SK-N-DZ (cell line): ENCODE measurements around the gene CIAO2B.
"Not testable (repeated sequence)": the region's sequence is repeated elsewhere in the genome, so short reads cannot be mapped to it uniquely, and the experiment has no call there.

Experiments
- DNase-seq: peaks from one replicate; pipeline ENCODE4 v3.0.0-alpha.2; 2015; ENCODE audit warnings: low spot score

The CIAO2B gene

DNA sequence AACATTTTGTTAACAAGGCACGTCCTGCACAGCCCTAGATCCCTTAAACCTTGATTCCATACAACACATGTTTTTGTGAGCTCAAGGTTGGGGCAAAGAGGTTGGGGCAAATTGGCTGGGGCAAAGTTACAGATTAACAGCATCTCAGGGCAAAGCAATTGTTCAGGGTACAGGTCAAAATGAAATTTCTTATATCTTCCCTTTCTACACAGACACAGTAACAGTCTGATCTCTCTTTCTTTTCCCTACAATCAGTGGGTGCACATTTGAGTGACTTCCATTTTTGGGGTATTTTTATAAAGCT, 21.9 kb upstream of the CIAO2B start:
- DNase-seq: not testable (repeated sequence)

DNA sequence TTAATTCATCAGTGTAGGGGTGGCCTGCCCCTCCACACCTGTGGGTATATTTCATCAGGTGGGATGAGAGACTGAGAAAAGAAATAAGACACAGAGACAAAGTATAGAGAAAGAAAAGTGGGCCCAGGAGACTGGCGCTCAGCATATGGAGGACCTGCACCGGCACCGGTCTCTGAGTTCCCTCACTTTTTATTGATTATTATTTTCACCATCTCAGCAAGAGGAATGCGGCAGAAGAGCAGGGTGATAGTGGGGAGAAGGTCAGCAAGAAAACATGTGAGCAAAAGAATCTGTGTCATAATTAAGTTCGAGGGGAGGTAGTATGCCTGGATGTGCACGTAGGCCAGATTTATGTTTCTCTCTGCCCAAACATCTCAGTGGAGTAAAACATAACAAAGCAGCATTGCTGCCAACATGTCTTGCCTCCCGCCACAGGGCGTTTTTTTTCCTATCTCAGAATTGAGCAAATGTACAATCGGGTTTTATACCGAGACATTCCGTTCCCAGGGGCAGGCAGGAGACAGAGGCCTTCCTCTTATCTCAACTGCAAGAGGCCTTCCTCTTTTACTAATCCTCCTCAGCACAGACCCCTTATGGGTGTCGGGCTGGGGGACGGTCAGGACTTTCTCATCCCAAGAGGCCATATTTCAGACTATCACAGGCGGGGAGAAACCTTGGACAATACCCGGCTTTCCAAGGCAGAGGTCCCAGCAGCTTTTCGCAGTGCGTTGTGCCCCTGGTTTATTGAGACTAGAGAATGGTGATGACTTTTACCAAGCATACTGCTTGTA, 21.4 kb upstream of the CIAO2B start:
- DNase-seq: not testable (repeated sequence)

DNA sequence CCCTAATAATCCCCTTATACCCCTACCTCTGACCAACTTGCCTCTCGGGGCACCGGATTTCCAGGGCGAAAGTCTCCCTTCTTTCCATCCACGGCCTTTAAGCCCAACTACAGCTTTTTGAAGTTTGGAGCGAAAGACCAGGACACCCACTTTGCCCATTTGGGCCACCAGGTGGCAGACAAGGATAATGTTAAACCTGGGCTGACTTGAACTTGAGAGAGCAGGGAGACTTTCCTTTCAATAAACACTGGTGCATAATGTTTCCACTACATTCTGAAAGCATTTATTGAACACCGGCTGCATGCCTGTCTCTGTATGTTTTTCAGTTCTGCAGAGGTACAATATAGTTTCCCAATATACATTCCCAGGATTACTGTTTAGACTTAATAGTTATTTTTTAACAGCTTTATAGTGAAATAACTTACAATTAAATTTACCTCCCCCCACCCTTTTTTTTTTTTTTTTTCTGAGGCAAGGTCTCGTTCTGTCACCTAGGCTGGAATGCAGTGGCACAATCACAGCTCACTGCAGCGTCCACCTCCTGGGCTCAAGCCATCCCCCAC, 20.0 kb upstream of the CIAO2B start:
- peak; percentile 80 for DNase-seq

DNA sequence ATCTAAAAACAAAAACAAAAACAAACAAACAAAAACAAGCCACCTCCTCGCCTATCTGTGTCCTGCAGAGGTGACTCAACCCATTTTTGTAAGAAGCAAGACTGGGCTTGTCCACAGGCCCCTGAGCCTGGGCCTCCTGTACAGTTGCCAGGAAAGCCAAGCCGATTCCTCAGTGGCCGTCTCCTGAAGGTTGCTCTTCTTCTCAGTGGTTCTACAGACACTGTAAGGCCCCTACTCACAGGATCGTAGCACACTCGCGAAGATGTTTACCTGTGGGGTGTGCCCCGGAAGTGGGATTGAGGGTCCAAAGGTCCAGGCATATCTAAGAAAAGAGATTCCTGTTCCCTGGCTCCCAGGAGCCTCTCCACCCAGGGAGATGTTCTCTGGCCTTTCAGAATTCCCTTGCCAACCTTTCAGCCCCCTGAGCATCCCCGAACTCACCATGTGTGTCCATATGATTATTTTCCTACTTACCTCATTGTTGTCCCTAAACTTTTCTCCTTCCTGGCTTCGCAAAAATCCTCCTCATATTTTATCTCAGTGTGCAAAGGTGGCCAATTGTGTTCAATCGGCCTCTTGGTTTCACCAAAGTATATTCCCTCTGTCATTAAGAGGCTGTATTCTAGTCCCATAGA, 19.4 kb upstream of the CIAO2B start:
- DNase-seq: no peak

DNA sequence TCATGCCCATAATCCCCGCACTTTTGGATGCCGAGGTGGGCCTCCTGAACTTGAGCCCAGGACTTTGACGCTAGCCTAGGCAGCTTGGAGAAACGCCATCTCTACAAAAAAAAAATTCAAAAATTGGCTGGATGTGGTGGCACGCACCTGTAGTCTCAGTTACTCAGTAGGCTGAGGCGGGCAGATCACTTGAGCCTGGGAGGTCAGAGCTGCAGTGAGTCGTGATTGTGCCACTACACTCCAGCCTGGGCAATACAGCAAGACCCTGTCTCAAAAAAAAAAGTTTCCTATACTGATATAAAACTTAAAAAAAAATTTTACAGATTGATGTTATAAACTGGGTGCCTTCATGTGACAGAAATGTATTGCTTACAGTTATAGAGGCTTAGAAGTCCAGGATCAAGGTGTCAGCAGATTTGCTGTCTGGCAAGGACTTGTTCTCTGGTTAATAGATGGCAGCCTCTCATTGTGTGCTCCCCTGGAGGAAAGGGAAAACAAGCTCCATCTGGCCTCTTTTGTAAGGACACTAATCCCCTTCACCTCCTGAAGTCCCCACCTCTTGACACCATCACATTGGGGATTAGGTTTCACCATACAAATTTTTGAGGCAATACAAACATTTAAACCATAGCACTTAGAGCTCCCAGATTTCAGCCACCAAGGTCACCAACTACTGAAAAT, 18.4 kb upstream of the CIAO2B start:
- no peak for DNase-seq

DNA sequence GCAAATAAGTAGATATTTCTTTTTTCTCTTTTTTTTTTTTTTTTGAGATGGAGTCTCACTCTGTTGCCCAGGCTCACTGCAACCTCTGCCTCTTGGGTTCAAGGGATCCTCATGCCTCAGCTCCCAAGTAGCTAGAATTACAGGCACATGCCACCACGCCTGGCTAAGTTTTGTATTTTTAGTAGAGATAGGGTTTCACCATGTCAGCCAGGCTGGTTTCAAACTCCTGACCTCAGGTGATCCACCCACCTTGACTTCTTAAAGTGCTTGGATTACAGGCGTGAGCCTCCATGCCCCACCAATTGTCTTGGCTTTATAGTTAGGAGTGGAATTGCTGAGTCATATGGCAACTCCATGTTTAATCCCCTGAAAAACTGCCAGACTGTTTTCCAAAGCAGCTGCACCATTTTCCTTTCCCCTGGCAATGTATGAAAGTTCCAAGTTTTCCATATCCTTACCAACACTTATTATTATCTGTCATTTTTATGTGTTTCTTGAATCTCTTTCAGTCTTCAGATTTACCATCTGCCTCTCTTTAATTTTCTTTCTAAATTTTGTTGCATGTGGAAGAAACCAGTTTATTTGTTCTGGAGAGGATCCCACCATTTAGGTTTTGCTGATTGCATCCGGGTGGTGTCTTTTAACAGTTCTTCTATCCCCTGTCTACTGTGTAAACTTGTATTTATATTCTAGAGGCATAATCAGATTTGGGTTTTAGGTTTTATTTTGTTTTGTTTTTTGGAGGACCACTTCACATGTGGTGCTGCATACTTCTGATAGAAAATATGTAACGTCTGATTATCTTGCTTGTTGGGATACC, 17.0 kb upstream of the CIAO2B start:
- no peak for DNase-seq

DNA sequence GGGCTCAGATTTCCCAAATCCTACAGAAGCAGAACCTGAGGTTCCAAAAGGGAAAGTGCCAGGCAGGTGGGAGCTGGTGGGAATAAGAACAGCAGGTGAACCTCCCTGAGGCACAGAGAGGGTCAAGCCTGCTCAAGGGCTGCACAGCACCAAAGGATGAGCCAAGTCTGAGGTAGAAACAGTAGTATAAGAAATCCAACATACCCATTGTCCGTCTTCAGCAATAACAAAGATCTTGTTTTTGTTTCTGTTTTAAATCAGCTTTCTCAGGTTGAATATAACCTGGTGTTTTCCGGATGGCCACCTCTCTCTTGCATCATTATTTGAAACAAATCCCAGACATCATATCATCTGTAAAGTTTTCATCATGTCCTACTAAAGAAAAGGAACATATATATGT, 16.2 kb upstream of the CIAO2B start:
- DNase-seq: no peak

DNA sequence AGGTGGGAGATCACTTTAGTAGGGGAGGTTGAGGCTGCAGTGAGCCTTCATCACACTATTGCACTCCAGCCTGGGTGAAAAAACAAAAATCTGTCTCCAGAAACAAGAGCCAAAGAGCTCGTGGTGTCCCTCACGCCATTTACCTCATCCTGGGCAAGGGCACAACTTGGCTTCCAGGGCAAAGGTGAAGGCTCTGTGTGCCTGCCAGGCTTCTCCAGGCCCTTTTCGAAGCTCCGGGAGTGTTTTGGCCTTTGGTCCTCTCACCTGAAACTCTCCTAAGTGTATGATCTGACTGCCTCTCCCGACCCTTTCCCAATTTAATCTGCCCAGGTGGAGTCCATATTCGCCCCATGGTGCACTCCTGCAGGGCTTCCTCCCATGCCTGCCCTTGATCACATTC, 15.3 kb upstream of the CIAO2B start:
- DNase-seq: no peak

DNA sequence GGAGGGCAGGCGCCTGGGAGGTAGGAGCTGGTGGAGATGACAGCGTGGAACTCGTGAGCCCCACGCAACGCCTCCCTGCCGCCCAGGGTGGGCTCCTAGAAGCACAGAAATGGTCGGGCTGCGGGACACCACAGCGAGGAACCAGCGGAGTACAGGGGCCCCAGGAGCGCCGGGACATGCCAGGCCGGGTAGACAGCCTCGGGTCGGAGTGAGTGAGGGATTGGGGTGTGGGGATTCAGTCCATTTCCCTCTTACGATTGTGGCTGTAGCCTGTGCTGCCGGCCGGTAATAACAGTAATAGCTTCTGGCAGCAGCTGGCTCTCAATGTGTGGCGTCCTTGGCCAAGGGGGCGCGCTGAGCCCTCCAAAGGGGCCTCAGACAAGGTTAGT, 14.6 kb upstream of the CIAO2B start:
- no peak for DNase-seq

DNA sequence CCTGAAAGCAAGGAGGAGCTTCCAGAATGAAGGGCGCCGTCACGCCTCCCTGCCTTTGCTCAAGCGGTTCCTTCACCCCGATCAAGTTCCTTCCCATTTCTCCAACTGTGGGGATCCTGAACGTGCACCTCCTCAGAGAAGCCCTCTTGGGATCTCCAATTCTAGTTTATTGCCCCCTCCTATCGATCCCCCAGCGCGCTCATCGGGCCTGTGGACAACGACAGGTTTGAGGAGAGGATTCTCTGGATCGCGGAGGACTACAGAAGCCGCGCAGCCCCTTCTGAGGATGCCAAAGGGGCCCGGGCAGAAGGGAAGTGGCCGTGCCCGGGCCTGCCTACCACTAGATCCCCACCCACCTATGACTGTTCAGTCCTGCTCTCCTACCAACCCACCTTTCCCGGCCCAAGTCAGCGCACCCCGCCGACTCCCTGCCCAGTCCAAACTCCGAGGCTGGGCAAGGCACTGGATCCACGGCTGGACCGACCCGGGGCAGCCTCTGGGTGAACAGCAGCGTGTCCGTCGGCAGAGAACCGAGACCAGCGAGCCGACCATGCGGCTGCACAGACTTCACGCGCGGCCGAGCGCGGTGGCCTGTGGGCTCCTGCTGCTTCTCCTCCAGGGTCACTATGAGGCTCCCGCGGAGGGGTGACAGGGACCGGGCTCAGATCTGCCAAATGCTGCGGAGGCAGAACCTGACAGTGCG, 14.1 kb upstream of the CIAO2B start:
- DNase-seq: no peak

DNA sequence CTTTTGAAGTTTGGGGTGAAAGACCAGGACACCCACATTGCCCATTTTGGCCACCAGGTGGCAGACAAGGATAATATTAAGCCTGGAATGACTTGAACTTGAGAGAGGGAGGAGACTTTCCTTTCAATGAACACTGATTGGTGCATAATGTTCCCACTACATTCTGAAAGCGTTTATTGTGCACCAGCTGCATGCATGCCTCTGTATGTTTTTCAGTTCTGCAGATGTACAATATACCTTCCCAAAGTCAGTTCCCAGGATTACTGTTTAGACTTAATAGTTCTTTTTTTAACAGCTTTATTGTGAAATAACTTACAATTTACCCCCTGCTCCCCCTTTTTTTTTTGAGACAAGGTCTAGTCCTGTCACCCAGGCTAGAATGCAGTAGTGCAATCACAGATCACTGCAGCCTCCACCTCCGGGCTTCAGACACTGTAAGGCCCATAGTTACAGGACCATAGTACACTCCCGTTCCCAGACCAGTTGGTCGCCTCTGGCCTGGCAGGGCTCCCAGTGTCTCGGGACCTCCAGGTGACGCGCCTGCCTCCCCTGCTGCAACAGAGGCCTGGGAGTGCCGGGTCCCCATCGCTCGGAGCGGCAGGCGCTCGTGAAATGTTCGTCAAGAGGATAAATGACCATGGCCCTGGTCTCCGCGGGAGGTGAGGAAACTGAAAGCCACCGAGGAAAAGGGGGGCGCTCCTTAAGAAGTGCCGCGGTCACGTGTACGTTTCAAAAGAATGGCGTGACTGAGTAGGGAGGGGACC, 13.3 kb upstream of the CIAO2B start:
- DNase-seq: peak; percentile 84

DNA sequence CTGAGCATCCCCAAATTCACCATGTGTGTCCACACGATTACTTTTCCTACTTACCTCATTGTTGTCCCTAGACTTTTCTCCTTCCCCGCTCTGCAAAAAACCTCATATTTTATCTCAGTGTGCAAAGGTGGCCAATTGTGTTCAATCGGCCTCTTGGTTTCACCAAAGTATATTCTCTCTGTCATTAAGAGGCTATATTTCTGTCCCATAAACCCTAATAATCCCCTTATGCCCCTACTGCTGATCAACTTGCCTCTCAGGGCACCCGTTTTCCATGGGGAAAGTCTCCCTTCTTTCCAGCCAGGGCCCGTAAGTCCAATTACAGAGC, 12.7 kb upstream of the CIAO2B start:
- DNase-seq: no peak

DNA sequence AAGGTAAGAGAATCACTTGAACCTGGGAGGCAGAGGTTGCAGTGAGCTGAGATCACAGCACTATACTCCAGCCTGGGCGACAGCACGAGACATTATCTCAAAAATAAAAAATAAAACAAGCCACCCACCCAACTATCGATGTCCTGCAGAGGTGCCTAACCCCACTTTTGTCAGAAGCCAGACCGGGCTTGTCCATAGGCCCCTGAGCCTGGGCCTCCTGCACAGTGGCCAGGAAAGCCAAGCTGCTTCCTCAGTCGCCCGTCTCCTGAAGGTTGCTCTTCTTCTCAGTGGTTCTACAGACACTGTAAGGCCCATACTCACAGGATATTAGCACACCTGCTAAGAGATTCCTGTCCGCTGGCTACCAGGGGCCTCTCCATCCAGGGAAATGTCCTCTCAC, 12.3 kb upstream of the CIAO2B start:
- no peak for DNase-seq

DNA sequence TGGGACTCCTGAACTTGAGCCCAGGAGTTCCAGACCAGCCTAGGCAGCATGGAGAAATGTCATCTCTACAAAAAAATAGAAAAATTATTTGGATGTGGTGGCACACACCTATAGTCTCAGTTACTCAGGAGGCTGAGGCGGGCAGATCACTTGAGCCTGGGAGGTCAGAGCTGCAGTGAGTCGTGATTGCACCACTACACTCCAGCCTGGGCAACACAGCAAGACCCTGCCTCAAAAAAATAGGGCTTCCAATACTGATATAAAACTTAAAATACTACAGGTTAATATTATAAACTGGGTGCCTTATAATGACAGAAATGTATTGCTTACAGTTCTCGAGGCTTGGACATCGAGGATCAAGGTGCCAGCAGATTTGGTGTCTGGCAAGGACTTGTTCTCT, 11.7 kb upstream of the CIAO2B start:
- no peak for DNase-seq

DNA sequence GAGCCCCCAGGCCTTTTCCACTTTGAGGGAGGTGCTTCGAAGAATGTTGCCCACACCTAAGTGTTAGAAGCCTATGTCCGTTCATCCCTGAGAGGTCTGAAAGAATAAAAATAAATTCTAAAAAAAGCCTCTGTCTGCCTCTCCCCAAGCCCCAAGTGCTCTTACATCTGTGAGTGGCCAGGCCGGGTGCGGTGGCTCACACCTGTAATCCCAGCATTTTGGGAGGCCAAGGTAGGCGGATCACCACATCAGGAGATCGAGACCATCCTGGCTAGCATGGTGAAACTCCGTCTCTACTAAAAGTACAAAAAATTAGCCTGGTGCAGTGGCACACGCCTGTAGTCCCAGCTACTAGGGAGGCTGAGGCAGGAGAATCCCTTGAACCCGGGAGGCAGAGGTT, 10.8 kb upstream of the CIAO2B start:
- not testable (repeated sequence) for DNase-seq

DNA sequence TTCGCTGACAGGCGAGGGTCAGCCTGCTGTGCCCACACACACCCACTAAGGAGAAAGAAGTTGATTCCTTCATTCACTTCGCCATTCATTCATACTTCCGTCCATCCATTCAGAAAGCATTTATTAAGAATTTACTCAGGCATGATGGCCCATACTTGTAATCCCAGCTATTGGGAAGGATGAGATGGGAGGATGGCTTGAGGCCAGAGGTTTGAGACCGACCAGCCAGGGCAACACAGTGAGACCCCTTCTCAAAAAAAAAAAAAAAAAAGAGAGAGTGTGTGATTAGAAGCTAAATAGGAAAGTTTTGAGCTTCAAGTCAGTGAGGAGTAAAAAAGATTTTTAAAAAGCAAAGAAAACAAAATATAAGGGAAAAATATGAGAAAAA, 9.8 kb upstream of the CIAO2B start:
- DNase-seq: no peak

DNA sequence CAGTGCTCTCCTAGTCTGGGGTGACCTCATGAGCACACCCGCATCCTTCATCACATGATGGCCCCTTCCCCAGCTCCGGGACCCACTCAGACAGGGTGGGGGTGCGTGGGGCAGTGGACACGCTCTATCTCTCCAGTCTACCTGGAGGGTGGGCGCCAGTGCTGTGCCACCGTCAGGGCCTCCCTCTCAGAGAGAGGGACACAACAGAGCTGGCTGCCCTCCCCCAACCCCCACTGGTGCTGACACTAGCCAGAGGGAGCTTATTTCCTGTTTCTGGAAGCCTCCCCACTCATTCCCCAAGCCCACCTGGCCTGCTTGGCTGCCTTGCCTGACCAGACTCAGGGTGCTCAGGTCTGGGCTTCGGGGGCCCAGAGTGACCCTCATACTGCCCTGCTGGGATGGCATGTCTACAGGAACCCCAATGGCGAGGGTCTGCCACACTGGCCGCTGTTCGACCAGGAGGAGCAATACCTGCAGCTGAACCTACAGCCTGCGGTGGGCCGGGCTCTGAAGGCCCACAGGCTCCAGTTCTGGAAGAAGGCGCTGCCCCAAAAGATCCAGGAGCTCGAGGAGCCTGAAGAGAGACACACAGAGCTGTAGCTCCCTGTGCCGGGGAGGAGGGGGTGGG, 9.3 kb upstream of the CIAO2B start:
- no peak for DNase-seq

DNA sequence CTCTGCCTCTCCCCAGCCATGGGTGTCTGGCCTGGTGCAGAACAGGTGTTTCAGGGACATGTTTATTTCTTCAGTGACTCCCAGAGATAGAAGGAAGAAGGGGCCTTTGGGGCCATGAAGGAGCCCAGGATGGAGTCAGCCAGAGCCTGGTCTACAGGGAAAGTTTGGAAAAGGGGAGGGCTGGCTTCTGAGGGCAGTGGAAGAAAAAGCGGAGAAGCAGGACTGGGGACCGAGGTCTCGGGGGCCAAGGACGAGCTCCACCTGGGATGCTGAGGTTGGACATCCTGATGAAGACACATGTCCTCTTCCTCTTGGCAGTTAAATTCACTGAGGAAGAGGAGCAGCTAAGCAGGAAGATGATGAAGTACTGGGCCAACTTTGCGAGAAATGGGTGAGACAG, 8.8 kb upstream of the CIAO2B start:
- DNase-seq: no peak

DNA sequence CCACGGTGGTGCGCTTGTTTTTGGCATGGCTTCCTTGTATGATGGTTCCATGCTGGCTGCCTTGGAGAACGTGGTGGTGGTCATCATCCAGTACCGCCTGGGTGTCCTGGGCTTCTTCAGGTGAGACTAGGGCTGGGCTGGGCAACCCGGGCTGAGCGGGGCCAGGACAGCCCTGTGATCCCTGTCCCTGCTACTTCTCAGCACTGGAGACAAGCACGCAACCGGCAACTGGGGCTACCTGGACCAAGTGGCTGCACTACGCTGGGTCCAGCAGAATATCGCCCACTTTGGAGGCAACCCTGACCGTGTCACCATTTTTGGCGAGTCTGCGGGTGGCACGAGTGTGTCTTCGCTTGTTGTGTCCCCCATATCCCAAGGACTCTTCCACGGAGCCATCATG, 6.0 kb upstream of the CIAO2B start:
- DNase-seq: no peak

DNA sequence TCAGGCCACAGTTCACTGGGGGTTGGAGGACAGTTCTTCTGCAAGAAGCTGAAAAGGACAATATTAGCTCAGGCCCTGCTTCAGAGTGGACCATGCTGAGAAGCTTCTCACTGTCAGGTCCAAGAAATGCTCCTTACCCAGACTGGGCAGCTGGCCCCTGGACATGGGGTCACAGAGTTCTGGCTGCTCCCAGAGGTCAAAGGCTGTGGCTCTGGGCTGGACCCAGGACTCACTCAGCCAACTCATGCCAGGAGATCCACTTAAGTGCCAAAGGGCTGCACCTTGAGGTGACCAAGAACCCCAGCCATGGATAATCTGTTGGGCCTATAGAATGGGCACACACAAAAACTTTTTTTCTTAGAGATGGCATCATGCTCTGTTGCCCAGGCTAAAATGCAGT, 5.2 kb upstream of the CIAO2B start:
- no peak for DNase-seq
